HG02610 (cell line): ENCODE data around the gene FAM47E.
"Not testable (repeated sequence)": the region's sequence is repeated elsewhere in the genome, so short reads cannot be mapped to it uniquely, and the experiment has no call there.

Experiments used
- ATAC-seq: cut with Tn5 transposase; IDR thresholded peaks from one replicate; pipeline ENCODE4 v1.9.1; 2021; ENCODE audit warnings: mild to moderate bottlenecking, moderate library complexity; ENCODE audit not compliant: unreplicated experiment

FAM47E gene

DNA sequence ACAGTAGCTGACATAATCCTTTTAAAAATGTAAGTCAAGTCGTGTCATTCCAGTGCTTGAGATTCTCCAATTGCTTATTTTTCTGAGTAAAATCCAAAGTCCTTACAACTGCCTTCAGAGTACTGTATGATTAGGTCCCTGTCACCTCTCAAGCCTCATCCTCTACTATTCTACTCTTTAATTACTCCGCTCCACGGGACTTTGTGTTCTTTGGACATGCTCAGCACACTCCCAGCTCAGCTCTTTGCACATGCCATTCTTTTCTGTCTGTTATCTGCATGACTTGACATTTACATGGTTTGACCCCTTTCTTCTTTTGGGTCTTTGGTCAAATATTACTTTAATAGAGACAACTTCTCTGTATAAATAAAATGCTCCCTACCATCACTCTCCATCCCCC is 15.1 kb downstream of the FAM47E start:
- no peak for ATAC-seq

DNA sequence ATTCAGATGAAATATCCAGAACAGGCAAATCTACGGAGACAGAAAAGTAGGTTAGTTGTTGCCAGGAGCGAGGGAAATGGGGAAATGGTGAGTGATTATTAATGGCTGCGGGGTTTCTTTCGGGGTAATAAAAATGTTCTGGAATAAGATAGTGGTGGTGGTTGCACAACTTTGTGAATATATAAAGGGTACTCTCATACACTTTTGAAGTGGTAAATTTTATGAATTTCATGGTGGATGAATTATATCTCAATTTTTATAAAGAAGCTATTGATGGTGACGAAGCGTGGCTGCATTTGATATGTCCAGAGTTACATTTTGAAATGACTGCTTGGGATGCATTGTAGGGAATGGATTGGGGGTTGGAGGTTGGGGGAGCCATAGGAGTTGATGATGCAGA is 16.3 kb downstream of the FAM47E start:
- ATAC-seq: no peak

DNA sequence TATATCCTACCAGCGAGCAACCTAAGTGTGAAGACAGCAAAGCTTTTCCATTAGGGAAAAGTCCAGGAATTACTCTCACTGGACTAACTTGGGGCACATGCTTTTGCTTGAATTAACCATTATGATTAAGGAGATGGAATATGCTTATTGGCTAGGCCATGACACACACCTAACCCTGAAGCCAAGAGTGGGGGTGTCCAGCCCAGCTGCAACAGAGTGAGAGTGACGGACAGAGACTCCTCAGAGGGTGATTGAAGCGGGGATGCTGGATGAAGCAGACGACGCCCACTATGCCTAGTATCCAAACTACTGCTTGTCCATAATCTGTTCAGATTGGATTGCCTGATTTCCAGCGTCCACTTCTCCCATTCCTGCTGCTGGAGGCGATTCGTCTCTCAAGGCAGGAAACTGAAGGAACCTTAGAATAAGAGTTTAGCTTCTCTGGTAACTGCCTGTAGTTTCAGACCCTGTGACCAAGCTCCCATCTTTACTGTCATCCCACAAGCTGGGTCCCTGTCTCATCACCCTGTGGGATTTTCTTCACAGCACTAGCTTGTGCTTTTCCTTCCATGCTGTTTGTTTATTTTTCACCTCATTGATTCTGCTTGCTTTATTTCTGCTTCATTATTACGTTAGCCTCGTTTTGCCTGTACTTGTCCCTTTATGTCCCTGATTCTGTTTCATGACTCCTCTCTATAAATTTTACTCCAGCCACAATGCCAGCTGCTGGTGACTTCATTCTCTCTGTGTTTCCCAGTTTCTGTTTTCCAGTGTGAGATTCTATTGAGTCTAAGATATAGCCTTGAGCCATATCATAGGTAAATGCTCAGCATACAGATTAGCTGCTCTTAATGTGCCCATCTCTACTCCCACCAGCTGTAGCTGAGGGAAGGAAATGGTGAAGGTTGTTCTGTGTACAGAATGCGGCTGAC is 19.0 kb downstream of the FAM47E start:
- no peak for ATAC-seq

DNA sequence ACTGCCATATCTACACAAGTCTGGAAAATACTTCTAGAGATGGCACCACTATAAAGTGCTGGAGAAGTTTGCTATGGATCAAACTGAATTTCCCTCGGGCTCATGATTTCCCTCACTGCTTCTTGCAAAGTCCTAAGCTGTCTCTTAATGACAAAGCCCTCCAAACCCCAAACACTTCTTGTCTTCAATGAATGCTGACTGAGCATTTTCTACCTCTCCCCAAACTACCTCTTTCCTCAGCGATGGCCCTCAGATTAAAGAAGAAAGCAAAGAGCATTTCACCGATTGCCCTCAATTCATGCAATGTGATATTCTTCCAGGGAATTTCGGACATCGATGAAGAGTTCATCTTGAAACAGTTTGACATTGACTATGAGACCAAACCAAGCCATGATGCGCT is 19.7 kb downstream of the FAM47E start:
- ATAC-seq: no peak

DNA sequence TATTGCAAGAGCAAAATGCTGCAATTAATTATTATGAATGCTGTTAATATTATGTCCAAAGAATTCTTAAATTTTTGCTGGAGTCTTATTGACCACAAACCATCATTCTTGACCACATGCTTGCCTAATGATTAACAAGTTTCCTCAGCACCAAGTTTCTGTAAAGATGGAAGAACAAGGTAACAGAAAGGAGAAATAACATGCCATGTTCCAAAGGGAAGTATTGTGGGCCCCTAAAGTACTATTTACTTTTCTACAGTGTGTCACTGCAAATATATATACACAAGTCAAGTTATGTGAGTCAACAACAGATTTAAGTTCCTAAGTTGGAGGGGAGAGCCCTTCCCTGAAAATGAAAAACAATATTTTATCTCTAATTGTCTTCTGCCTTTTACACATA is 20.6 kb downstream of the FAM47E start:
- no peak for ATAC-seq

GRCh38 chr4:76272582-76272981 is 21.1 kb downstream of the FAM47E start:
- no peak for ATAC-seq

- no peak for ATAC-seq
Measured at GRCh38 chr4:76272999-76273398, 21.5 kb downstream of the FAM47E start.

DNA sequence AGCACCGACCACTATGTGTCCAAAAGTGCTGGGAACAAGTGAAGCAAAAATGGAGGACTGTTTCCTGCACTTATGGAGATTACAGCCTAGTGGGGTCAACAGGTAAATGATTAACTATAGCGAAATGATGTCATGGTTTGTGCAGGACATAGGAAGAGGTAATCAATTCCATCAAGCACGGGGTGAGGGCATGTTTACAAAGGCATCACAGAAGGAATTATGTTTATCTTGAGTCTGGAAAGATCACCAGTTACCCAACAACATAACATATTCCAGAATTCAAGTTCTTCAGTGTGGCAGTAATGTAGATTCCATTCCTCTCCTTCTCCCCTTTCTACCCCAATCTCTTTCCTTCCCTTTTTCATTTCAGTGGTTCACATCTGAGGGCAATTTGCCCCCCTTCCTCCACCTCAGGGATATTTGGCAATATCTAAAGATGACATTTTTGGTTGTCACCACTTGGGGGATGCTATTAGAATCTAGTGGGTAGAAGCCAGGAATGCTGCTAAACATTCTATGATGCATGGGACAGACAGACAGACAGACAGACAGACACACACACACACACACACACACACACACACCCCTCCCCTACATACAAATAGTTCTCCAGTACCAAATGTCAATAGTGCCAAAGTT is 24.1 kb downstream of the FAM47E start:
- ATAC-seq: no peak

GRCh38 chr4:76276813-76277212 is 25.3 kb downstream of the FAM47E start:
- ATAC-seq: no peak

GRCh38 chr4:76277667-76278066 is 26.1 kb downstream of the FAM47E start:
- ATAC-seq: no peak

- ATAC-seq: no peak
Measured at GRCh38 chr4:76278583-76278982, 27.1 kb downstream of the FAM47E start.

DNA sequence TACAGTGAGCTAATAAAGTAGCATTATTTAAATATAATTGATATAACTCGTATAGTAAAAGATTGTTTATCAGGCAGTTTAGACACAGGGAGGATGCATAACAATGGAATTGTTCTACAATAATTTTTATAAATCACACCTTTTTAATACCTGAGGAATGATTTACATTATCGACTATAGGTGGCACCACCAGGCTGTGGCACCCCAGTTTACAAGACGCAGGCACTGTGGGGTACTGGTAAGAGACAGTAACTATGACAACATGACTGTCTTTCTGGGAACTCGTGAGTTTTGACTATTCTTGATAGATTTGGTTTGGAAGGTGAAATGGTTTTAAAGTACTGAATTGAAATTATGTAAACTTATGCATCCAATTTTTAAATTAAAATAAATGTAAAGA is 27.9 kb downstream of the FAM47E start:
- ATAC-seq: no peak

- ATAC-seq: no peak
Measured at GRCh38 chr4:76280488-76281441, 29.2 kb downstream of the FAM47E start.

- not testable (repeated sequence) for ATAC-seq
Measured at GRCh38 chr4:76281594-76281993, 30.1 kb downstream of the FAM47E start.

DNA sequence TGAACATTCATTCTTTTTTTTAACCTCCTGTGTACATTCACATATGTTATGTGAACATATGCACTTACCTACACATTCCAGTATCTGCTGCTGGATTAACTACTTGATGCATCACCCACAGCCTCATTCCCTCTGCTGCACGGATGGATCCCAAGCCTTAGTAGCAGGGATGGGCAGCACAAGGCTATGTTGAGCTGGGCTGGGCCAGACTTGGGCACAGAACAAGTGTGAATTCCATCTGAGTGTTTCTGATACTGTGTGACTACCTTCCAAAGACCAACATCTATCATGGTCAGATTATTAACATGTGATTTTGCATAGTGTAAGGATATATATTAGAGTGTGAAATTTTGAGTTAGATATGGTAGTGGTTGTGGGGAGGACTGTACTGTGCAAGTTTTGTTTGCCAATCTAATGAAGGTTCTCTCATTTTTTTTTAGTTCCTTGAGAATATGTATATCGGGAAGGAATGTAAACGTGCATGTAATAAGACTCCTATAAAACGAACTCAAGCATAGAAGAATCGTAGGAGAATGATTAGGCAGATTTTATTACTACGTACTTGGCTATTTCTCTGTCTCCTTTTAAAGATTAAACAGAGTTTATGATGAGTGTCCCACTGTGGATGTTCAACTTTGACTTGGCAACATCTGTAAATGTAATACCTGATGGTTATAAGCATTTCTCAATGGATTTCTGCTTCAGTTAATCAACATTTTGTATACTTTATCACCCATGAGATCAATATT is 31.6 kb downstream of the FAM47E start:
- ATAC-seq: no peak

GRCh38 chr4:76283900-76284299 is 32.4 kb downstream of the FAM47E start:
- no peak for ATAC-seq

DNA sequence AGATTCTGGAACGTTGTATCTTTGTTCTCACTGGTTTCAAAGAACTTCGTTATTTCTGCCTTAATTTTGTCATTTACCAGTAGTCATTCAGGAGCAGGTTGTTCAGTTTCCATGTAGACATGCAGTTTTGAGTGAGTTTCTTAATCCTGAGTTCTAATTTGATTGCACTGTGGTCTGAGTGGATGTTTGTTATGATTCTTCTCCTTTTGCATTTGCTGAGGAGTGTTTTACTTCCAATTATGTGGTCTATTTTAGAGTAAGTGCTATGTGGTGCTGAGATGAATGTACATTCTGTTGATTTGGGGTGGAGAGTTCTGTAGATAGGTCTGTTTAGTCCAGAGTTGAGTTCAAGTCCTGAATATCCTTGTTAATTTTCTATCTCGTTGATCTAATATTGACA is 36.3 kb downstream of the FAM47E start:
- not testable (repeated sequence) for ATAC-seq

GRCh38 chr4:76292730-76293129 is 41.2 kb downstream of the FAM47E start:
- no peak for ATAC-seq

GRCh38 chr4:76293772-76294171 is 42.3 kb downstream of the FAM47E start:
- no peak for ATAC-seq

- no peak for ATAC-seq
Measured at GRCh38 chr4:76296286-76296820, 44.8 kb downstream of the FAM47E start.
